Breast epithelium (tissue), 3 donors: ENCODE data around the gene SCARF2.

ENCODE experiments used
- CTCF ChIP-seq, 3 donors: fragments of 450-650 bp; IDR thresholded peaks; one replicate each; pipeline ENCODE4 v1.5.1; 2016 to 2017; ENCODE audit warnings: antibody characterized with exemption in 3 of 3, mild to moderate bottlenecking in 3 of 3, moderate library complexity in 3 of 3
- POLR2A ChIP-seq: fragments of 450-650 bp; IDR thresholded peaks from one replicate; pipeline ENCODE4 v1.6.1; 2016; ENCODE audit warnings: antibody characterized with exemption, mild to moderate bottlenecking, moderate library complexity
- POLR2AphosphoS5 ChIP-seq, 3 donors: sonication (generic); formaldehyde crosslinking; IDR thresholded peaks; one replicate each; pipeline ENCODE4 v1.6.1; 2017; ENCODE audit warnings: antibody characterized with exemption in 3 of 3

GRCh38 chr22:20464096-20464614 is 26.5 kb upstream of the SCARF2 start:
- no peak for TF ChIP-seq CTCF (IDR thresholded peaks at IDR 0.05)
- no peak for TF ChIP-seq POLR2A
- no peak for TF ChIP-seq POLR2AphosphoS5 (IDR thresholded peaks at IDR 0.05)
